Measurements from ENCODE around the gene TSG101.

TSG101 gene

DNA sequence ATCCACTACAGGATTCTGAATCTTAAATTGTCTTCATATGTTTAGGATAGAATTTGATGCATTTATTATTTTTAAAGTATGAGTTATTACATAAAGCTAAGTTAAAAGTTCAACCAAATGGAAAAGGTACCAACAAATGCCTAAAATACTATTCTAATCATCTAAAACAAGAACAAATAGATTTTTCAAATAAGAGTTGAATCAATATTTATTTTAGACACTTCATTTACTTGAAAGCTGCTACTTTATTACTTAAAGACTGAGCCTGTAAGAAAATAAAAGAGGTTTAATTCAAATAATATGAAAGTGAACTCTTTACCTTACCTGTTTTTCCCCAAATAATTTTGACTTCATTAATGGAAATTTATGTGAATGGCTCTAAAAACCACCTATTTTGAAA, 54.2 kb downstream of the TSG101 start:
- H3K4me3 ChIP-seq (ENCODE audit: low read depth, low read length) = no peak overlapping the region
- TF ChIP-seq POLR2A (IDR thresholded peaks at IDR 0.05; ENCODE audit: extremely low read depth, insufficient read length) (no peak), MYC (IDR thresholded peaks at IDR 0.05; ENCODE audit: low read depth, low read length) (no peak)
- TF ChIP-seq, protein P1, sequence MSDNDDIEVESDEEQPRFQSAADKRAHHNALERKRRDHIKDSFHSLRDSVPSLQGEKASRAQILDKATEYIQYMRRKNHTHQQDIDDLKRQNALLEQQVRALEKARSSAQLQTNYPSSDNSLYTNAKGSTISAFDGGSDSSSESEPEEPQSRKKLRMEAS (IDR thresholded peaks at IDR 0.05; ENCODE audit: low read depth, low read length) = no peak
- TF ChIP-seq, protein P2, sequence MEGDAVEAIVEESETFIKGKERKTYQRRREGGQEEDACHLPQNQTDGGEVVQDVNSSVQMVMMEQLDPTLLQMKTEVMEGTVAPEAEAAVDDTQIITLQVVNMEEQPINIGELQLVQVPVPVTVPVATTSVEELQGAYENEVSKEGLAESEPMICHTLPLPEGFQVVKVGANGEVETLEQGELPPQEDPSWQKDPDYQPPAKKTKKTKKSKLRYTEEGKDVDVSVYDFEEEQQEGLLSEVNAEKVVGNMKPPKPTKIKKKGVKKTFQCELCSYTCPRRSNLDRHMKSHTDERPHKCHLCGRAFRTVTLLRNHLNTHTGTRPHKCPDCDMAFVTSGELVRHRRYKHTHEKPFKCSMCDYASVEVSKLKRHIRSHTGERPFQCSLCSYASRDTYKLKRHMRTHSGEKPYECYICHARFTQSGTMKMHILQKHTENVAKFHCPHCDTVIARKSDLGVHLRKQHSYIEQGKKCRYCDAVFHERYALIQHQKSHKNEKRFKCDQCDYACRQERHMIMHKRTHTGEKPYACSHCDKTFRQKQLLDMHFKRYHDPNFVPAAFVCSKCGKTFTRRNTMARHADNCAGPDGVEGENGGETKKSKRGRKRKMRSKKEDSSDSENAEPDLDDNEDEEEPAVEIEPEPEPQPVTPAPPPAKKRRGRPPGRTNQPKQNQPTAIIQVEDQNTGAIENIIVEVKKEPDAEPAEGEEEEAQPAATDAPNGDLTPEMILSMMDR (IDR thresholded peaks at IDR 0.05; ENCODE audit: low read depth, low read length) = no peak
- DNase-seq (ENCODE audit: low read depth) = no peak

- no peak for DNase-seq (ENCODE audit: low read depth)
- no peak for TF ChIP-seq MYC (IDR thresholded peaks at IDR 0.05; ENCODE audit: low read depth, low read length)
- TF ChIP-seq, protein P2 (IDR thresholded peaks at IDR 0.05; ENCODE audit: low read depth, low read length) = no peak
- TF ChIP-seq, protein P1 (IDR thresholded peaks at IDR 0.05; ENCODE audit: low read depth, low read length) = no peak
- TF ChIP-seq POLR2A (IDR thresholded peaks at IDR 0.05; ENCODE audit: extremely low read depth, insufficient read length) = no peak
- no peak overlapping the region for H3K4me3 ChIP-seq (ENCODE audit: low read depth, low read length)
Observed at GRCh38 chr11:18471995-18472394, 54.7 kb downstream of the TSG101 start.

DNA sequence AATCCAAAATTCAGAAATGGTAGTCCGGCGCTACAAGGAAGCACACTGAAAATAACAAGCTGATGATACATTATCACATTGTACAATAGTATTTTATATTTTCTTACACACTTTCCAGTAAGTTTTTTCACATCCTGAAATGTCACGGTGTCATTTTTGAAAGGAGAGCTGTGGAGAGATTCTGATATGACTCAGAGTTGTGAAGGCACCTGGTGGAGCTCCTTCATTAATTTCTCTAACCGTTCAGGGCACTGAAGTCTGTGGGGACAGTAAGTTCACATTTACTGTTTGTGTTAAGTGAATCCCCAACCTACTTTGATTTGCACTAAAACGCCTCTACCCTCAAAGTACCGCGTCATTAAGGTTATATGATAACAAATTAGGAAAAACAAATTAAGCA, 57.8 kb downstream of the TSG101 start:
- no peak overlapping the region for H3K4me3 ChIP-seq (ENCODE audit: low read depth, low read length)
- no peak for DNase-seq (ENCODE audit: low read depth)
- TF ChIP-seq, protein P1 (IDR thresholded peaks at IDR 0.05; ENCODE audit: low read depth, low read length) = no peak
- no peak for TF ChIP-seq MYC (IDR thresholded peaks at IDR 0.05; ENCODE audit: low read depth, low read length)
- TF ChIP-seq, protein P2 (IDR thresholded peaks at IDR 0.05; ENCODE audit: low read depth, low read length) = no peak

DNA sequence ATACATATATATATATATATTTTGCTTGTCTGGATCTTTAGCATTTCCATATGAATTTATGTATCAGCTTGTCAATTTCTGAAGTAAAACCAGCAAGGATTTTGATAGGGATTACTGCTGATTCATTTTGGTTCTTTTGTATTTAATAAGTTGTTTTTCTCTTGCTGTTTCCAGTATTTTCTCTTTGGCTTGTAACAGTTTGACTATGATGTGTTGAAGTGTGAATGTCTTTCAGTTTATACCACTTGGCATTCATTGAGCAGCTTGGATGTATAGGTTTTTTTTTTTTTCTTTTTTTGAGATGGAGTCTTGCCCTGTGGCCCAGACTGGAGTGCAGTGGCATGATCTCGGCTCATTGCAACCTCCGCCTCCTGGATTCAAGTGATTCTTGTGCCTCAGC, 58.7 kb downstream of the TSG101 start:
- H3K4me3 ChIP-seq (ENCODE audit: low read depth, low read length) = no peak overlapping the region
- no peak for DNase-seq (ENCODE audit: low read depth)
- TF ChIP-seq POLR2A (IDR thresholded peaks at IDR 0.05; ENCODE audit: extremely low read depth, insufficient read length) (no peak), MYC (IDR thresholded peaks at IDR 0.05; ENCODE audit: low read depth, low read length) (no peak)
- TF ChIP-seq, protein P2 (IDR thresholded peaks at IDR 0.05; ENCODE audit: low read depth, low read length) = no peak
- TF ChIP-seq, protein P1 (IDR thresholded peaks at IDR 0.05; ENCODE audit: low read depth, low read length) = no peak

DNA sequence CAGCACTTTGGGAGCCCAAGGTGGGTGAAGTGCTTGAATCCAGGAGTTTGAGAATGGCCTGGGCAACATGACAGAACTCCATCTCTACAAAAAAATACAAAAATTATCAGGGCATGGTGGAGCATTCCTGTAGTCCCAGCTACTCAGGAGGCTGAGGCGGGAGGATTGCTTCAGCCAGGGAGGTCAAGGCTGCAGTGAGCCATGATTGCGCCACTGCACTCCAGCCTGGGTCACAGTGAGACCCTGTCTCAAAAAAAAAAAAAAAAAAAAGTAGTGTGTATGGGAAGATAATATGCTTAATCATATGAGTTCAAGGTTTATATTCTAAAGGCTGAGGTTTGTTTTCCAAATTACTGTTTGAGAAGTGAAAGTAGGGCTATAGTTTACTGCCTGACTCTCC, 60.3 kb downstream of the TSG101 start:
- DNase-seq (ENCODE audit: low read depth) = no peak
- TF ChIP-seq, protein P1 (IDR thresholded peaks at IDR 0.05; ENCODE audit: low read depth, low read length) = no peak
- TF ChIP-seq MYC (IDR thresholded peaks at IDR 0.05; ENCODE audit: low read depth, low read length) (no peak), POLR2A (IDR thresholded peaks at IDR 0.05; ENCODE audit: extremely low read depth, insufficient read length) (no peak)
- TF ChIP-seq, protein P2 (IDR thresholded peaks at IDR 0.05; ENCODE audit: low read depth, low read length) = no peak
- H3K4me3 ChIP-seq (ENCODE audit: low read depth, low read length) = no peak overlapping the region

DNA sequence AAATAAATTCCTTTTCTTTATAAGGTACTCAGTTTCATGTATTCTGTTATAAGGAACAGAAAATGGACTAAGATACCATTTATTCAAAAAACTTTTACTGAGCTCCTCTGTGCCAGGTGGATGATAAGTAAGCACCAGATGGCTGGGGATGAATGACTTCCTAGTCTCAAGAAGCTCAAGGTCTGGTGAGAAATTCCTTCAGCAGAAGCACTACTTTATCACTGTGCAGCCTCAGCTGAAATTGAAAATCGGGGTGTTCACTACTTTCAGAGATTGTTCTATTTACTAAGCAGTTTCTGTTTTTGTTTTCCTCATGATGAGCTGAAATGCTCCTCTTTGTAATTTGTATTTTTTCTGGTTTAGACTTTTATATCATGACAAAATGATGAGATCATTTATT, 63.3 kb downstream of the TSG101 start:
- no peak overlapping the region for H3K4me3 ChIP-seq (ENCODE audit: low read depth, low read length)
- DNase-seq (ENCODE audit: low read depth) = no peak
- TF ChIP-seq, protein P2 (IDR thresholded peaks at IDR 0.05; ENCODE audit: low read depth, low read length) = no peak
- TF ChIP-seq MYC (IDR thresholded peaks at IDR 0.05; ENCODE audit: low read depth, low read length) (no peak), POLR2A (IDR thresholded peaks at IDR 0.05; ENCODE audit: extremely low read depth, insufficient read length) (no peak)
- TF ChIP-seq, protein P1 (IDR thresholded peaks at IDR 0.05; ENCODE audit: low read depth, low read length) = no peak

Data from NB4 (cell line).